Measurements from ENCODE around the gene CXCL14. TPM values are rescaled to one million over a fixed set of nuclear protein-coding genes. Genes with fewer than 3 reads are reported as not detected.

Gene CXCL14
- total RNA-seq, 1 donor from 2014 or later: 45.3 TPM

DNA sequence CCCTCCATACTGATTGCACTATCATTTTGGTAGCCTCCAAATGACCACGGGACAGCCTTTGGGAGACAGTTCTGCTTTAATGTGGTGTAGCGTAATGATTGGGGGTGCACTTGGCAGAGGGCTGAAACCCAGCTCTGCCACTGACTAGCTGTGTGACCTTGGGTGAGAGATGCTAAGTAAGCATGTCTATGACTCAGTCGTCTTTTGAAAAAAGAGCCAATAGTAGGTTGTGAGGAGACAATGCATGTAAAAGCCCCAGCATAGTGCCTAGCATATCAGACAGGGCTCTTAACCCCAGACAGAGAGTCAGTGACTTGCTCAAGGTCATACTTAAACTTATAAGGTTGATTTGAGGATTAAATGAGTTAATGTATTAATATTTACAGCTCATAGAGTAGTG lies 18.0 kb upstream of the CXCL14 start:
- TF ChIP-seq, protein P1, sequence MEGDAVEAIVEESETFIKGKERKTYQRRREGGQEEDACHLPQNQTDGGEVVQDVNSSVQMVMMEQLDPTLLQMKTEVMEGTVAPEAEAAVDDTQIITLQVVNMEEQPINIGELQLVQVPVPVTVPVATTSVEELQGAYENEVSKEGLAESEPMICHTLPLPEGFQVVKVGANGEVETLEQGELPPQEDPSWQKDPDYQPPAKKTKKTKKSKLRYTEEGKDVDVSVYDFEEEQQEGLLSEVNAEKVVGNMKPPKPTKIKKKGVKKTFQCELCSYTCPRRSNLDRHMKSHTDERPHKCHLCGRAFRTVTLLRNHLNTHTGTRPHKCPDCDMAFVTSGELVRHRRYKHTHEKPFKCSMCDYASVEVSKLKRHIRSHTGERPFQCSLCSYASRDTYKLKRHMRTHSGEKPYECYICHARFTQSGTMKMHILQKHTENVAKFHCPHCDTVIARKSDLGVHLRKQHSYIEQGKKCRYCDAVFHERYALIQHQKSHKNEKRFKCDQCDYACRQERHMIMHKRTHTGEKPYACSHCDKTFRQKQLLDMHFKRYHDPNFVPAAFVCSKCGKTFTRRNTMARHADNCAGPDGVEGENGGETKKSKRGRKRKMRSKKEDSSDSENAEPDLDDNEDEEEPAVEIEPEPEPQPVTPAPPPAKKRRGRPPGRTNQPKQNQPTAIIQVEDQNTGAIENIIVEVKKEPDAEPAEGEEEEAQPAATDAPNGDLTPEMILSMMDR (IDR thresholded peaks at IDR 0.05): no peak
- Histone ChIP-seq H3K4me3 (no peak overlapping the region), H3K36me3 (no peaks in the 10 kb centered on the region), H3K4me1 (no peaks in the 10 kb centered on the region), H3K27ac (no peak overlapping the region), H3K27me3 (no peaks in the 10 kb centered on the region), H3K9me3 (no peaks in the 10 kb centered on the region)
- intact Hi-C loops (cut with DNase I): no loop called here
- no peak for DNase-seq (ENCODE audit: low spot score in 2 of 2)

DNA sequence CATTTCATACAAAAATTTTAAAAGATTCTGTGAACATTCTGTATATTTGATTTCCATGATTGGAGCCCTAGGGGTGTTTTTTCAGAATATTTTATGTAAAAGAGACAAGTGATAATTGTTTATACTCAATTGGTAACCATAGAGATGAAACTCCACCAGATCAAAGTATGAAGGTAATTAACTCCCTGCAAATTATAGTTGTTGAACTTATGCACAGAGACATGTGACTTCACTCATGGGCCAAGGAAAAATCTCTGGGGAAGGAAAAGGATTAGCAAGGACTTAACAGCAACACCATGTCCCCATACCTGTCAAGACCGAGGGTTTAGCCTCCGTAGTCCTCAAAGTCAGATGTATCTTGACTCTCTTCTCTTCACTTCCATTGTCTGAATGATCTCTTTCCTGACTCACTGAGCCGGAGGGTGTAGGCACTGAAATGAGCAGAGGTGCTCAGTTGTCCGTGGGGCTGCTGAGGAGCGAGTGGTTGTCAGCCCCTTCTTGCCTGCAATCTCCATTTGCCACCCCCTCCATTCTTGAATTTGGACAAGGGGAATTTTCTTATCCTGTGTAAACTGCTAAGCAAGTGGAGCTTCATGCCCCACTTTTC lies 17.5 kb upstream of the CXCL14 start:
- Histone ChIP-seq H3K27me3 (no peaks in the 10 kb centered on the region), H3K4me1 (no peaks in the 10 kb centered on the region), H3K9me3 (no peaks in the 10 kb centered on the region), H3K27ac (no peak overlapping the region), H3K36me3 (no peaks in the 10 kb centered on the region), H3K4me3 (no peak overlapping the region)
- no peak for DNase-seq (ENCODE audit: low spot score in 2 of 2)
- TF ChIP-seq, protein P1 (IDR thresholded peaks at IDR 0.05): no peak
- intact Hi-C loops (cut with DNase I): no loop called here

DNA sequence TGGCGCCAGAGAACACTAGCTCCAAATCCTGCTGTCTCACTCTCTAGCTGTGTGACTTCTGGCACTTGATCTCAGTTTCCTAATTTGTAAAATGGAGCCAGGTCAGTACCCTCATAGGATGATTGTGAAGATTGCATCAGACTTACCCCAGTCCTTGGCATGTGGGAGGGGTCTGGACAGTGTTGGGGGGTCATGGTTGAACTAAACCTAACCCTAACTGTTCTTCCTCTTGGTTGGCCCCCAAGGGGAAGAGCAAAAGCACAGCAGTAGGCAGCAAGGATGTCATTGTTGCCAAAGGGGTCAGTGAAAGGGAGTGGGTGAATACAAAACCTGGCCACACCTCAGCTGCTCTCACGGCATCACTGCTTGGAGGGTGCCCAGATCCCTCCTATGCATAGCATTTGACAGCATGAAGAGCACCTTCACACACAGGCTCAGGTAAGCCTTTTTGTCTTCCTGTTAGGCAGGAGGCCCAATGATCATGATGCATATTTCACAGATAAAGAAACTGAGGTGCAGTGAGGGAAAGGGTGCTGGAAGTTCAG lies 15.7 kb upstream of the CXCL14 start:
- DNase-seq (ENCODE audit: low spot score in 2 of 2): no peak

DNA sequence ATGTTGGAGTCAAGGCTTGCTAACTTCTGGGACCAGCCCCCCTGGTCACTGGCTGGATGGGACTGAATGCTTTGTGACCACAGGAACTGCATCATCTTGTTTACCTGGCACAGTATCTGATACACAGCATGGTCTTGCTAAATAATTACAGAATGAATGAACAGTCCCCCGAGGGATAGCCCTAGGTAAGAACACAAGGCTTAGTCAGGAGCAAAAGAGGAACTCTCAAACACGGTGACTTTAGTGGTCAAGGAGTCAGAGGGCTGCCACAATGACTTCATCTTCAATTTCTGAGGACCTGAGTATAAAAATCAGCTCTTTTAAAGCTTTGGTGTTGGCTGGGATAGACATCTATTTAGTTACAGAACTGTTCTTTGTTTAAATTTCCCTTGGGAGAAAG lies 15.1 kb upstream of the CXCL14 start:
- Histone ChIP-seq H3K4me3 (no peak overlapping the region), H3K4me1 (no peaks in the 10 kb centered on the region), H3K36me3 (no peaks in the 10 kb centered on the region), H3K9me3 (no peaks in the 10 kb centered on the region), H3K27ac (no peak overlapping the region), H3K27me3 (no peaks in the 10 kb centered on the region)
- TF ChIP-seq, protein P1 (IDR thresholded peaks at IDR 0.05): no peak
- intact Hi-C loops (cut with DNase I): no loop called here
- no peak for DNase-seq (ENCODE audit: low spot score in 2 of 2)

More for the DNA sequence above, 15.7 kb upstream of the CXCL14 start:
- Histone ChIP-seq H3K9me3 (no peaks in the 10 kb centered on the region), H3K27me3 (no peaks in the 10 kb centered on the region), H3K36me3 (no peaks in the 10 kb centered on the region), H3K27ac (no peak overlapping the region), H3K4me1 (no peaks in the 10 kb centered on the region), H3K4me3 (no peak overlapping the region)
- TF ChIP-seq, protein P1 (IDR thresholded peaks at IDR 0.05): no peak
- intact Hi-C loops (cut with DNase I): no loop called here

DNA sequence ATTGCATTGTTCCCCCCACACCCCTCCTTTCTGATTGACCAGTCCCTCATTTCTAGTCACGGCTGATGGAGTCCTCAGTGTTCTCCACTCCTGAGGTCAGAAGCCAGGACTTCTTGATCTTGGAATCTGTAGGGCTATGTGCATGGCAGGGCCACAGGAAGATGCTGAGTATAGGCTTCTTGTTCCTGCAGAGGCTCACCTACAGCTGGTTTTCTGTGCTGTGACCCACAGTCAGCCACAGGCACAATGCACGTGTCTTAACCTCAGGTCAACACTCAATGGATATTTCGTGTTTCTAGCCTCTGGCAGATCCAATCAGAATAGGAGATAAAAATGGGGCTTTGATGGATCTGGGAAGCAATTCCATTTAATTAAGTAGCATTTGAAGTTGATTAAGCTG lies 14.3 kb upstream of the CXCL14 start:
- no peaks in the 10 kb centered on the region for H3K36me3 ChIP-seq
- no peak overlapping the region for H3K27ac ChIP-seq
- H3K4me3 ChIP-seq: no peak overlapping the region
- no peaks in the 10 kb centered on the region for H3K9me3 ChIP-seq
- TF ChIP-seq, protein P1 (IDR thresholded peaks at IDR 0.05): no peak
- intact Hi-C loops (cut with DNase I): no loop called here
- DNase-seq (ENCODE audit: low spot score in 2 of 2): no peak
- no peaks in the 10 kb centered on the region for H3K27me3 ChIP-seq
- H3K4me1 ChIP-seq: no peaks in the 10 kb centered on the region
